ENCODE data around the gene KCNJ13.

The KCNJ13 gene

GRCh38 chr2:232781765-232782164 is 5.4 kb upstream of the KCNJ13 start (continued):
- TF ChIP-seq, protein P1, sequence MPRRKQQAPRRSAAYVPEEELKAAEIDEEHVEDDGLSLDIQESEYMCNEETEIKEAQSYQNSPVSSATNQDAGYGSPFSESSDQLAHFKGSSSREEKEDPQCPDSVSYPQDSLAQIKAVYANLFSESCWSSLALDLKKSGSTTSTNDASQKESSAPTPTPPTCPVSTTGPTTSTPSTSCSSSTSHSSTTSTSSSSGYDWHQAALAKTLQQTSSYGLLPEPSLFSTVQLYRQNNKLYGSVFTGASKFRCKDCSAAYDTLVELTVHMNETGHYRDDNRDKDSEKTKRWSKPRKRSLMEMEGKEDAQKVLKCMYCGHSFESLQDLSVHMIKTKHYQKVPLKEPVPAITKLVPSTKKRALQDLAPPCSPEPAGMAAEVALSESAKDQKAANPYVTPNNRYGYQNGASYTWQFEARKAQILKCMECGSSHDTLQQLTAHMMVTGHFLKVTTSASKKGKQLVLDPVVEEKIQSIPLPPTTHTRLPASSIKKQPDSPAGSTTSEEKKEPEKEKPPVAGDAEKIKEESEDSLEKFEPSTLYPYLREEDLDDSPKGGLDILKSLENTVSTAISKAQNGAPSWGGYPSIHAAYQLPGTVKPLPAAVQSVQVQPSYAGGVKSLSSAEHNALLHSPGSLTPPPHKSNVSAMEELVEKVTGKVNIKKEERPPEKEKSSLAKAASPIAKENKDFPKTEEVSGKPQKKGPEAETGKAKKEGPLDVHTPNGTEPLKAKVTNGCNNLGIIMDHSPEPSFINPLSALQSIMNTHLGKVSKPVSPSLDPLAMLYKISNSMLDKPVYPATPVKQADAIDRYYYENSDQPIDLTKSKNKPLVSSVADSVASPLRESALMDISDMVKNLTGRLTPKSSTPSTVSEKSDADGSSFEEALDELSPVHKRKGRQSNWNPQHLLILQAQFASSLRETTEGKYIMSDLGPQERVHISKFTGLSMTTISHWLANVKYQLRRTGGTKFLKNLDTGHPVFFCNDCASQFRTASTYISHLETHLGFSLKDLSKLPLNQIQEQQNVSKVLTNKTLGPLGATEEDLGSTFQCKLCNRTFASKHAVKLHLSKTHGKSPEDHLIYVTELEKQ (tag by site-specific recombination; IDR thresholded peaks at IDR 0.05; ENCODE audit: borderline replicate concordance), result no peak
- TF ChIP-seq, protein P2, sequence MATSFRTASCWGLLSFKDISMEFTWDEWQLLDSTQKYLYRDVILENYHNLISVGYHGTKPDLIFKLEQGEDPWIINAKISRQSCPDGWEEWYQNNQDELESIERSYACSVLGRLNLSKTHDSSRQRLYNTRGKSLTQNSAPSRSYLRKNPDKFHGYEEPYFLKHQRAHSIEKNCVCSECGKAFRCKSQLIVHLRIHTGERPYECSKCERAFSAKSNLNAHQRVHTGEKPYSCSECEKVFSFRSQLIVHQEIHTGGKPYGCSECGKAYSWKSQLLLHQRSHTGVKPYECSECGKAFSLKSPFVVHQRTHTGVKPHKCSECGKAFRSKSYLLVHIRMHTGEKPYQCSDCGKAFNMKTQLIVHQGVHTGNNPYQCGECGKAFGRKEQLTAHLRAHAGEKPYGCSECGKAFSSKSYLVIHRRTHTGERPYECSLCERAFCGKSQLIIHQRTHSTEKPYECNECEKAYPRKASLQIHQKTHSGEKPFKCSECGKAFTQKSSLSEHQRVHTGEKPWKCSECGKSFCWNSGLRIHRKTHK (tag by site-specific recombination; IDR thresholded peaks at IDR 0.05), result no peak
- TF ChIP-seq, protein P3, sequence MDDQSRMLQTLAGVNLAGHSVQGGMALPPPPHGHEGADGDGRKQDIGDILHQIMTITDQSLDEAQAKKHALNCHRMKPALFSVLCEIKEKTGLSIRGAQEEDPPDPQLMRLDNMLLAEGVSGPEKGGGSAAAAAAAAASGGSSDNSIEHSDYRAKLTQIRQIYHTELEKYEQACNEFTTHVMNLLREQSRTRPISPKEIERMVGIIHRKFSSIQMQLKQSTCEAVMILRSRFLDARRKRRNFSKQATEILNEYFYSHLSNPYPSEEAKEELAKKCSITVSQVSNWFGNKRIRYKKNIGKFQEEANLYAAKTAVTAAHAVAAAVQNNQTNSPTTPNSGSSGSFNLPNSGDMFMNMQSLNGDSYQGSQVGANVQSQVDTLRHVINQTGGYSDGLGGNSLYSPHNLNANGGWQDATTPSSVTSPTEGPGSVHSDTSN (CRISPR knock-in tag; IDR thresholded peaks at IDR 0.05), result no peak

- no peaks in the 10 kb centered on the region for H3K9me3 ChIP-seq (ENCODE audit: control insufficient read depth, insufficient read depth, low read depth, low read length)
- H3K27ac ChIP-seq (ENCODE audit: extremely low read depth, low read depth, low read length), result no peak overlapping the region
- peaks cover 27% of the 10 kb centered on the region for H3K4me1 ChIP-seq (ENCODE audit: control insufficient read depth, insufficient read depth, low read length)
- H3K4me3 ChIP-seq (ENCODE audit: low read depth, low read length), result no peak overlapping the region
- CTCF ChIA-PET, result interaction anchor here (1.1 kb wide), 1 partner anchor 64 kb away, joined by 3 read pairs; no protein-coding TSS in a partner anchor
- peaks cover 0 to 22% of the 10 kb centered on the region in 2 experiments; a peak in 1 of 3 replicates for H3K36me3 ChIP-seq (ENCODE audit: control insufficient read depth in 2 of 2, insufficient read depth in 1 of 2, low read length in 2 of 2)
- POLR2A ChIA-PET, result no interaction called here
- TF ChIP-seq OVOL3 (tag by site-specific recombination; IDR thresholded peaks at IDR 0.05) (no peak), ZNF311 (tag by site-specific recombination; IDR thresholded peaks at IDR 0.05; ENCODE audit: borderline replicate concordance) (no peak), SALL2 (tag by site-specific recombination; IDR thresholded peaks at IDR 0.05; ENCODE audit: borderline replicate concordance) (no peak), ZNF561 (tag by site-specific recombination; IDR thresholded peaks at IDR 0.05; ENCODE audit: borderline replicate concordance) (no peak), ZNF16 (tag by site-specific recombination; IDR thresholded peaks at IDR 0.05; ENCODE audit: low read depth) (no peak), ZEB2 (tag by site-specific recombination; IDR thresholded peaks at IDR 0.05) (no peak), SCRT1 (tag by site-specific recombination; IDR thresholded peaks at IDR 0.05; ENCODE audit: borderline replicate concordance) (peak; percentile 78), SCRT2 (tag by site-specific recombination; IDR thresholded peaks at IDR 0.05) (peak; percentile 57; the same call in 1 of the 2 replicates), ZNF239 (tag by site-specific recombination; IDR thresholded peaks at IDR 0.05) (no peak)
Measured at GRCh38 chr2:232779934-232780333, 3.6 kb upstream of the KCNJ13 start.

DNA sequence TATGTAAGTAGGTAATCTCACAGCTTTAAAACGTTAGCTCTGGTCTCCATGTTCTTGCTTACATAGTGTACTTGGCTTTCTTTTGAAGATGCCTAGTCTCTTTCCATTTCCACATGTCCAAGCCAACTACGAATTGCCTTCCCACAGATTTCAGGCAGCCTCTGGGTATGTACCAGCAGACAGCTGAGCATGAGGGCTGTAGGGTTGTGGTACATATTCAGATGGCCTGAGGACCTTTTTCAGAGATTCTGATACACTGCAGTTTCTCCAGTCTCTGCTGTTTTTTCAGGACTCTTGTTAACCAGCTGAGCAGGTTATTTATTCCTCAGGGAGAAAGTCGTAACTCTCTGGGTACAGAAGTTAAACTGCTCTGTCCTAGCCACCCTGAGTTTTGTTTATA is 3.1 kb upstream of the KCNJ13 start:
- no peak overlapping the region for H3K27ac ChIP-seq (ENCODE audit: extremely low read depth, low read depth, low read length)
- H3K9me3 ChIP-seq (ENCODE audit: control insufficient read depth, insufficient read depth, low read depth, low read length), result no peaks in the 10 kb centered on the region
- H3K4me3 ChIP-seq (ENCODE audit: low read depth, low read length), result no peak overlapping the region
- H3K4me1 ChIP-seq (ENCODE audit: control insufficient read depth, insufficient read depth, low read length), result peaks cover 27% of the 10 kb centered on the region
- H3K36me3 ChIP-seq (ENCODE audit: control insufficient read depth in 2 of 2, insufficient read depth in 1 of 2, low read length in 2 of 2), result peaks cover 0 to 22% of the 10 kb centered on the region in 2 experiments; a peak in 1 of 3 replicates
- CTCF ChIA-PET, result interaction anchor here (0.6 to 1.1 kb wide), 2 partner anchors 30 to 64 kb away, joined by 3 read pairs; no protein-coding TSS in a partner anchor
- POLR2A ChIA-PET, result no interaction called here
- TF ChIP-seq ZSCAN23 (tag by site-specific recombination; IDR thresholded peaks at IDR 0.05), result no peak
- TF ChIP-seq FEZF1 (tag by site-specific recombination; IDR thresholded peaks at IDR 0.05), result no peak
- TF ChIP-seq ZNF621 (tag by site-specific recombination; IDR thresholded peaks at IDR 0.05), result no peak
- no peak for TF ChIP-seq ZNF600 (tag by site-specific recombination; IDR thresholded peaks at IDR 0.05)
- TF ChIP-seq, protein P4, sequence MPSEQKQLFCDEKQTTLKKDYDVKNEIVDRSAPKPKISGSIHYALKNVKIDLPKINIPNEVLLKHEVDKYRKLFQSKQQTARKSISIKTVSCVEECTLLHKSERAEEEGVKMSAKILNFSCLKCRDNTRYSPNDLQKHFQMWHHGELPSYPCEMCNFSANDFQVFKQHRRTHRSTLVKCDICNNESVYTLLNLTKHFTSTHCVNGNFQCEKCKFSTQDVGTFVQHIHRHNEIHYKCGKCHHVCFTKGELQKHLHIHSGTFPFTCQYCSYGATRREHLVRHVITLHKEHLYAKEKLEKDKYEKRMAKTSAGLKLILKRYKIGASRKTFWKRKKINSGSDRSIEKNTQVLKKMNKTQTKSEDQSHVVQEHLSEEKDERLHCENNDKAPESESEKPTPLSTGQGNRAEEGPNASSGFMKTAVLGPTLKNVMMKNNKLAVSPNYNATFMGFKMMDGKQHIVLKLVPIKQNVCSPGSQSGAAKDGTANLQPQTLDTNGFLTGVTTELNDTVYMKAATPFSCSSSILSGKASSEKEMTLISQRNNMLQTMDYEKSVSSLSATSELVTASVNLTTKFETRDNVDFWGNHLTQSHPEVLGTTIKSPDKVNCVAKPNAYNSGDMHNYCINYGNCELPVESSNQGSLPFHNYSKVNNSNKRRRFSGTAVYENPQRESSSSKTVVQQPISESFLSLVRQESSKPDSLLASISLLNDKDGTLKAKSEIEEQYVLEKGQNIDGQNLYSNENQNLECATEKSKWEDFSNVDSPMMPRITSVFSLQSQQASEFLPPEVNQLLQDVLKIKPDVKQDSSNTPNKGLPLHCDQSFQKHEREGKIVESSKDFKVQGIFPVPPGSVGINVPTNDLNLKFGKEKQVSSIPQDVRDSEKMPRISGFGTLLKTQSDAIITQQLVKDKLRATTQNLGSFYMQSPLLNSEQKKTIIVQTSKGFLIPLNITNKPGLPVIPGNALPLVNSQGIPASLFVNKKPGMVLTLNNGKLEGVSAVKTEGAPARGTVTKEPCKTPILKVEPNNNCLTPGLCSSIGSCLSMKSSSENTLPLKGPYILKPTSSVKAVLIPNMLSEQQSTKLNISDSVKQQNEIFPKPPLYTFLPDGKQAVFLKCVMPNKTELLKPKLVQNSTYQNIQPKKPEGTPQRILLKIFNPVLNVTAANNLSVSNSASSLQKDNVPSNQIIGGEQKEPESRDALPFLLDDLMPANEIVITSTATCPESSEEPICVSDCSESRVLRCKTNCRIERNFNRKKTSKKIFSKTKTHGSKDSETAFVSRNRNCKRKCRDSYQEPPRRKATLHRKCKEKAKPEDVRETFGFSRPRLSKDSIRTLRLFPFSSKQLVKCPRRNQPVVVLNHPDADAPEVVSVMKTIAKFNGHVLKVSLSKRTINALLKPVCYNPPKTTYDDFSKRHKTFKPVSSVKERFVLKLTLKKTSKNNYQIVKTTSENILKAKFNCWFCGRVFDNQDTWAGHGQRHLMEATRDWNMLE (tag by site-specific recombination; conservative IDR thresholded peaks at IDR 0.05; ENCODE audit: low read depth), result no peak
- no peak for TF ChIP-seq ZNF837 (tag by site-specific recombination; IDR thresholded peaks at IDR 0.05)
- TF ChIP-seq ZIC2 (tag by site-specific recombination; IDR thresholded peaks at IDR 0.05), result no peak
- TF ChIP-seq ZFP69B (tag by site-specific recombination; IDR thresholded peaks at IDR 0.05), result no peak
- TF ChIP-seq, protein P5, sequence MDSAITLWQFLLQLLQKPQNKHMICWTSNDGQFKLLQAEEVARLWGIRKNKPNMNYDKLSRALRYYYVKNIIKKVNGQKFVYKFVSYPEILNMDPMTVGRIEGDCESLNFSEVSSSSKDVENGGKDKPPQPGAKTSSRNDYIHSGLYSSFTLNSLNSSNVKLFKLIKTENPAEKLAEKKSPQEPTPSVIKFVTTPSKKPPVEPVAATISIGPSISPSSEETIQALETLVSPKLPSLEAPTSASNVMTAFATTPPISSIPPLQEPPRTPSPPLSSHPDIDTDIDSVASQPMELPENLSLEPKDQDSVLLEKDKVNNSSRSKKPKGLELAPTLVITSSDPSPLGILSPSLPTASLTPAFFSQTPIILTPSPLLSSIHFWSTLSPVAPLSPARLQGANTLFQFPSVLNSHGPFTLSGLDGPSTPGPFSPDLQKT (IDR thresholded peaks at IDR 0.05; ENCODE audit: borderline replicate concordance, low read depth, low read length), result no peak
- no peak for TF ChIP-seq ZBTB20 (tag by site-specific recombination; IDR thresholded peaks at IDR 0.05)
